Mucosa of rectum (tissue), 2 donors: ENCODE results near the gene SCN8A.

Source experiments
- H3K27ac ChIP-seq, 2 donors: one replicate each; pipeline ENCODE4 v1.7.0; 2013; ENCODE audit warnings: inconsistent platforms in 2 of 2, low read depth in 2 of 2, low read length in 2 of 2
- H3K27me3 ChIP-seq, 2 donors: one replicate each; pipeline ENCODE4 v1.7.0; 2013; ENCODE audit warnings: low read length in 2 of 2; ENCODE audit not compliant: control insufficient read depth in 2 of 2, insufficient read depth in 2 of 2
- H3K36me3 ChIP-seq, 2 donors: one replicate each; pipeline ENCODE4 v1.7.0; 2013; ENCODE audit warnings: low read length in 2 of 2; ENCODE audit not compliant: control insufficient read depth in 2 of 2, insufficient read depth in 2 of 2
- H3K4me1 ChIP-seq, 2 donors: one replicate each; pipeline ENCODE4 v1.7.0; 2013; ENCODE audit warnings: low read length in 2 of 2, mild to moderate bottlenecking in 1 of 2; ENCODE audit not compliant: control insufficient read depth in 2 of 2, insufficient read depth in 2 of 2
- H3K4me3 ChIP-seq, 2 donors: one replicate each; pipeline ENCODE4 v1.7.0; 2013; ENCODE audit warnings: low read length in 2 of 2
- H3K9ac ChIP-seq, 2 donors: one replicate each; pipeline ENCODE4 v1.7.0; 2013; ENCODE audit warnings: low read length in 2 of 2, low read depth in 1 of 2, mild to moderate bottlenecking in 1 of 2
- H3K9me3 ChIP-seq, 2 donors: one replicate each; pipeline ENCODE4 v1.7.0; 2013; ENCODE audit warnings: low read length in 2 of 2; ENCODE audit not compliant: control insufficient read depth in 2 of 2
- donor health status: healthy.
- donor health status: Normal muscosa, but diverticular disease.

SCN8A gene

DNA sequence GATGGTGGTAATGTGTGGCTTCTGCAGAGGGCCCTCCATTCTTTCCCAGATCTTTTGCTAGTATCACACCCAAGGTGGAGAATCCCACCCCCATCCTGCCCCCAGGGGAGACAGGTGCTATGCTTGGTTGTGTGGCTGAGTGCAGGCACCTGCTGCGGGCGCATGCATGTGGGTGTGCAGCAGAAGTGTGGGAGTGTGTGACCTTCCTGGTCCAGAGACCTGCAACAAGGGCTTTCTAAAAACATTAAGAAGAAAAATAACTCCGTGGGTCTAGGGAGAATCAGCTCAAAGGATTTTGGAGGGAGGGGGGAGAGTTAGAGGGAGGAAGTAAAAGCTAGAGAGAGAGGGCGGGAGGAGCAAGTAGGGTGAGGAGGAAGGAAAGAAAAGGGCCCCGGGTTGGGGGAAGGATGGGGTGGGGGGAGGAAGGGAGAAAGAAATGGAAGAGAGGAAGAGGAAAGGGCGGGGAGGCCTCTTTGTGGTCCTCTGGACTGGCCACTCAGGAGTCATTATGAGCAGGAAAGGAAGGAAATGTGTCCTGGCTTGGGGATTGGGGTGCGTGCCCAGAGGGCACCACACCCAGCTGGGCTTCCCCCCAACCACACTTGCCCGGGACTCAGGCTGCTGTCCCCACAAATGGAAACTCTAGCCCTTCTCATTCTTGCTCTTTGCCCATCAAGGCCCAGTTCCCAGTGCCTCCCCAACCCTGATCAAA is 260.5 kb downstream of the SCN8A start:
- no peak overlapping the region for H3K4me3 ChIP-seq
- no peak overlapping the region for H3K27ac ChIP-seq
- H3K36me3 ChIP-seq: no peaks in the 10 kb centered on the region

GRCh38 chr12:51852404-51853137 is 261.5 kb downstream of the SCN8A start:
- H3K9ac ChIP-seq: no peak overlapping the region
- H3K4me3 ChIP-seq: no peak overlapping the region
- H3K9me3 ChIP-seq: no peaks in the 10 kb centered on the region
- H3K36me3 ChIP-seq: no peaks in the 10 kb centered on the region
- H3K27ac ChIP-seq: no peak overlapping the region
- peaks cover 2 to 3% of the 10 kb centered on the region in 2 donors for H3K4me1 ChIP-seq
- H3K27me3 ChIP-seq: peaks cover 15 to 31% of the 10 kb centered on the region in 2 donors

More for the DNA sequence above, 260.5 kb downstream of the SCN8A start:
- H3K4me1 ChIP-seq: peaks cover 4 to 9% of the 10 kb centered on the region in 2 donors
- peaks cover 12 to 34% of the 10 kb centered on the region in 2 donors for H3K27me3 ChIP-seq
- H3K9me3 ChIP-seq: no peaks in the 10 kb centered on the region
- no peak overlapping the region for H3K9ac ChIP-seq

- Histone ChIP-seq H3K36me3 (no peaks in the 10 kb centered on the region), H3K4me1 (peaks cover 0 to 2% of the 10 kb centered on the region in 2 donors), H3K9me3 (no peaks in the 10 kb centered on the region), H3K9ac (no peak overlapping the region), H3K4me3 (peak overlapping the region in 1 of 2 donors; percentile 24), H3K27ac (no peak overlapping the region), H3K27me3 (peaks cover 11 to 25% of the 10 kb centered on the region in 2 donors)
Measured at GRCh38 chr12:51855586-51856428, 264.8 kb downstream of the SCN8A start.

DNA sequence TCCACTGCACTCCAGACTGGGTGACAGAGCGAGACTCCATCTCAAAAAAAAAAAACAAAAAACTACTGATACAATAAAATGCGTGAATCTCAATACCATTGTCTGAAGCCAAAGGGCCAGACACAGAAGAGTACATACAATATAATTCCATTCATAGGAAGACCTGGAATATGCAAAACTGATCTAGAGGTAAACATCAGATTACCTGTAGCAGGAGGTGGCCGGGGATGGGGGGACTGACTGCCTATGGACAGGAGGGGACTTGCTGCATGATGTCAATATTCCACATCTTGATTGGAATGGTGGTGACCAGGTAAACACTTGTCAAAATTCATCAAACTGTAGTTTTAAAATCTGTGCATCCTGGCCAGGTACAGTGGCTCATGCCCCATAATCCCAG is 270.0 kb downstream of the SCN8A start:
- H3K9me3 ChIP-seq: no peaks in the 10 kb centered on the region
- peaks cover 18 to 20% of the 10 kb centered on the region in 2 donors for H3K27me3 ChIP-seq
- peaks cover 3% of the 10 kb centered on the region in 2 donors for H3K4me1 ChIP-seq
- no peak overlapping the region for H3K27ac ChIP-seq
- no peak overlapping the region for H3K9ac ChIP-seq
- no peak overlapping the region for H3K4me3 ChIP-seq
- no peaks in the 10 kb centered on the region for H3K36me3 ChIP-seq
